Spleen (tissue), 7 donors: Measurements from ENCODE around the gene MMP15.

Experiments
- CTCF ChIP-seq, 11 experiments: fragments of 200-600 bp in 7 of 11; fragments of 450-650 bp in 4 of 11; sonication (generic) in 4 of 11; IDR thresholded peaks in 8 of 11; conservative IDR thresholded peaks in 3 of 11; 1 replicate in 7 of 11; 2 replicates in 4 of 11; pipeline versions ENCODE4 v1.4.0 to v1.8.0; 2016 to 2021; ENCODE audit warnings: antibody characterized with exemption in 11 of 11, inconsistent platforms in 4 of 11, mild to moderate bottlenecking in 1 of 11
- POLR2A ChIP-seq, 3 donors: fragments of 450-650 bp; IDR thresholded peaks; one replicate each; pipeline ENCODE4 v1.5.1; 2017; ENCODE audit warnings: antibody characterized with exemption in 3 of 3, mild to moderate bottlenecking in 1 of 3
- POLR2AphosphoS5 ChIP-seq, 3 donors: sonication (generic); formaldehyde crosslinking; IDR thresholded peaks; one replicate each; pipeline ENCODE4 v1.5.1; 2017; ENCODE audit warnings: antibody characterized with exemption in 3 of 3
- donor health status: DM: no; HTN: no; CAD: no; lungs with moderate emphysema.
- donor health status: DM: no; HTN: no; CAD: no.
- donor health status: DM: no; HTN: no; CAD: no.

GRCh38 chr16:58002936-58003335, 22.6 kb upstream of the MMP15 start:
- TF ChIP-seq POLR2A (IDR thresholded peaks at IDR 0.05) = no peak
- no peak for TF ChIP-seq CTCF (IDR thresholded peaks at IDR 0.05 in 8 of 11, conservative IDR thresholded peaks at IDR 0.05 in 3 of 11)
- no peak for TF ChIP-seq POLR2AphosphoS5 (IDR thresholded peaks at IDR 0.05)
